ENCODE data around the gene RECK.

The RECK gene

DNA sequence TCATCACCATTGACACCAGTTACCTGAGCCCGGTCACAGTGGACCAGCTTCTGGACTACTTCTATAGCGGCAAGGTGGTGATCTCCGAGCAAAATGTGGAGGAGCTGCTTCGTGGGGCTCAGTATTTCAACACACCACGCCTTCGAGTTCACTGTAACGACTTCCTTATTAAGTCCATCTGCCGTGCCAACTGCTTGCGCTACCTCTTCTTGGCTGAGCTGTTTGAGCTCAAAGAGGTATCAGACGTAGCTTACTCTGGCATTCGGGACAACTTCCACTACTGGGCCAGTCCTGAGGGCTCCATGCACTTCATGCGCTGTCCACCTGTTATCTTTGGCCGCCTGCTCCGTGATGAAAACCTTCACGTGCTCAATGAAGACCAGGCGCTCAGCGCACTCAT lies 133.0 kb downstream of the RECK start:
- in situ Hi-C loops (cut with MboI; ENCODE audit: low sequenced_read_pairs) = no loop called here

DNA sequence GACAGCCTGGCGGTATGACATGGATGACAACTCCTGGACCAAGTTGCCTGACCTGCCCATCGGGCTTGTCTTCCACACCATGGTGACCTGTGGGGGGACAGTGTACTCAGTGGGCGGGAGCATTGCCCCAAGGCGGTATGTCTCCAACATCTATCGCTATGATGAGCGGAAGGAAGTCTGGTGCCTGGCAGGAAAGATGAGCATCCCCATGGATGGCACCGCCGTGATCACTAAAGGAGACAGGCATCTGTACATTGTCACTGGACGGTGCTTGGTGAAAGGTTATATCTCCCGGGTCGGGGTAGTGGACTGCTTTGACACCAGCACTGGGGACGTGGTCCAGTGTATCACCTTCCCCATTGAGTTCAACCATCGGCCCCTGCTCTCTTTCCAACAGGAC lies 133.8 kb downstream of the RECK start:
- in situ Hi-C loops (cut with MboI; ENCODE audit: low sequenced_read_pairs) = no loop called here

DNA sequence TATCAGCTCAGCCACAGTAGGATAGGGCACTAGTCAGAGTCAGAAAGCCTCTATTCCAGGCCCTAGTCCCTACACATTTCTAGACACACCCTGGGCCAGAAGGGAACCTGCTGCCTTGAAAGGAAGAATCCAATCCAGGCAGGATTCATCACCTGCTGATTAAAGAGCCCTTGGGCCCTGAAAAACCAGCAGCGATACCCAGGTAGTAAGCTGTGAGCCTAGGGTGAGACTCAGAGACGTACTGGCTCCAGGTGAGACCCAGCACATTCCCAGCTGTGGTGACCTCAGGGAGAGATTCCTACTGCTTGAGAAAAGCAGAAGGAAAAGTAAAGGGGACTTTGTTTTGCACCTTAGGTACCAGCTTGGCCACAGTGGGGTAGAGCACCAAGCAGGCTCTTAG lies 137.1 kb downstream of the RECK start:
- in situ Hi-C loops (cut with MboI; ENCODE audit: low sequenced_read_pairs) = no loop called here
